ENCODE data around the gene PCDHA10.
"Not testable (repeated sequence)": the region's sequence is repeated elsewhere in the genome, so short reads cannot be mapped to it uniquely, and the experiment has no call there.

PCDHA10 gene

DNA sequence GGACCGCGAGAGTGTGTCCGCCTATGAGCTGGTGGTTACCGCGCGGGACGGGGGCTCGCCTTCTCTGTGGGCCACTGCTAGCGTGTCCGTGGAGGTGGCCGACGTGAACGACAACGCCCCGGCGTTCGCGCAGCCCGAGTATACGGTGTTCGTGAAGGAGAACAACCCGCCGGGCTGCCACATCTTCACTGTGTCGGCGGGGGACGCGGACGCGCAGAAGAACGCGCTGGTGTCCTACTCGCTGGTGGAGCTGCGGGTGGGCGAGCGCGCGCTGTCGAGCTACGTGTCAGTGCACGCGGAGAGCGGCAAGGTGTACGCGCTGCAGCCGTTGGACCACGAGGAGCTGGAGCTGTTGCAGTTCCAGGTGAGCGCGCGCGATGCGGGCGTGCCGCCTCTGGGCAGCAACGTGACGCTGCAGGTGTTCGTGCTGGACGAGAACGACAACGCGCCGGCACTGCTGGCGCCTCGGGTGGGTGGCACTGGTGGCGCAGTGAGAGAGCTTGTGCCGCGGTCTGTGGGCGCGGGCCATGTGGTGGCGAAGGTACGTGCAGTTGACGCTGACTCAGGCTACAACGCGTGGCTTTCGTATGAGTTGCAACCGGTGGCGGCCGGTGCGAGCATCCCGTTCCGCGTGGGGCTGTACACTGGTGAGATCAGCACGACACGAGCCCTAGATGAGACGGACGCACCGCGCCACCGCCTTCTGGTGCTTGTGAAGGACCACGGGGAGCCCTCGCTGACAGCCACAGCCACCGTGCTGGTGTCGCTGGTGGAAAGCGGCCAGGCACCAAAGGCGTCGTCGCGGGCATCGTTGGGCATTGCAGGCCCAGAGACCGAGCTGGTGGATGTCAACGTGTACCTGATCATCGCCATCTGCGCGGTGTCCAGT lies 19.8 kb upstream of the PCDHA10 start:
- no peak overlapping the region for H3K4me3 ChIP-seq (ENCODE audit: low read depth, low read length)
- no peak for DNase-seq (ENCODE audit: low read depth)

GRCh38 chr5:140840978-140841962 lies 14.4 kb upstream of the PCDHA10 start, which contains the start of gene PCDHA8:
Gene PCDHA8, plus strand, starts transcription at chr5:140841187. Its CDS starts 135 bp downstream, at chr5:140841322.
- no peak within 1 kb of the TSS for H3K4me3 ChIP-seq (ENCODE audit: low read depth, low read length)
- no peak for DNase-seq (ENCODE audit: low read depth)

GRCh38 chr5:140842798-140843733 lies 12.6 kb upstream of the PCDHA10 start:
- DNase-seq (ENCODE audit: low read depth), result no peak

DNA sequence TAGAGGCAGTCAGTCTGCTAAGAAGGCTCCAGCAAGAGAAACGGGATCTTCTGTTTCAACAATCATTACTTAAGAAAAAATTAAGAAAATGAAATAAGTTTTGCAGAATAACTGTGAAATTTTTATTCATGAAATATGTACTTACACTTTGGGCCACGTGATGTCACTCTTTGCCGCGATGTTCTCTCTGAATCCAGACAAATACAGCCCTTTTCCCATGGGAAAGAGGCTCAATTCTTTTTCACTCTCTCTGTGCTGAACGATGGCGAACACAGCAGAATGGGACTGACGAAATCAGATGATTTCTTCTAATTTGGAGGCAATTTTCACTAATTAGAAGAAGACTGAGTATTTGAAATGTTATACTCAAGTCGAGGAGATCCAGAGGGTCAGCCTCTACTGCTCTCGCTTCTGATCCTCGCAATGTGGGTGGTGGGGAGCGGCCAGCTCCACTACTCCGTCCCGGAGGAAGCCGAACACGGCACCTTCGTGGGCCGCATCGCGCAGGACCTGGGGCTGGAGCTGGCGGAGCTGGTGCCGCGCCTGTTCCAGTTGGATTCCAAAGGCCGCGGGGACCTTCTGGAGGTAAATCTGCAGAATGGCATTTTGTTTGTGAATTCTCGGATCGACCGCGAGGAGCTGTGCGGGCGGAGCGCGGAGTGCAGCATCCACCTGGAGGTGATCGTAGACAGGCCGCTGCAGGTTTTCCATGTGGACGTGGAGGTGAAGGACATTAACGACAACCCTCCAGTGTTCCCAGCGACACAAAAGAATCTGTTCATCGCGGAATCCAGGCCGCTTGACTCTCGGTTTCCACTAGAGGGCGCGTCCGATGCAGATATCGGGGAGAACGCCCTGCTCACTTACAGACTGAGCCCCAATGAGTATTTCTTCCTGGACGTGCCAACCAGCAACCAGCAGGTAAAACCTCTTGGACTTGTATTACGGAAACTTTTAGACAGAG lies 7.3 kb upstream of the PCDHA10 start, which contains the start of gene PCDHA9:
Gene PCDHA9, plus strand, starts transcription at position 244 of the 964 bp plus-strand sequence. Its CDS starts 114 bp downstream, at position 358.
- not testable (repeated sequence) for H3K4me3 ChIP-seq (ENCODE audit: low read depth, low read length); DNase-seq (ENCODE audit: low read depth)

More at GRCh38 chr5:140842798-140843733, 12.6 kb upstream of the PCDHA10 start:
- H3K4me3 ChIP-seq (ENCODE audit: low read depth, low read length), result no peak overlapping the region

DNA sequence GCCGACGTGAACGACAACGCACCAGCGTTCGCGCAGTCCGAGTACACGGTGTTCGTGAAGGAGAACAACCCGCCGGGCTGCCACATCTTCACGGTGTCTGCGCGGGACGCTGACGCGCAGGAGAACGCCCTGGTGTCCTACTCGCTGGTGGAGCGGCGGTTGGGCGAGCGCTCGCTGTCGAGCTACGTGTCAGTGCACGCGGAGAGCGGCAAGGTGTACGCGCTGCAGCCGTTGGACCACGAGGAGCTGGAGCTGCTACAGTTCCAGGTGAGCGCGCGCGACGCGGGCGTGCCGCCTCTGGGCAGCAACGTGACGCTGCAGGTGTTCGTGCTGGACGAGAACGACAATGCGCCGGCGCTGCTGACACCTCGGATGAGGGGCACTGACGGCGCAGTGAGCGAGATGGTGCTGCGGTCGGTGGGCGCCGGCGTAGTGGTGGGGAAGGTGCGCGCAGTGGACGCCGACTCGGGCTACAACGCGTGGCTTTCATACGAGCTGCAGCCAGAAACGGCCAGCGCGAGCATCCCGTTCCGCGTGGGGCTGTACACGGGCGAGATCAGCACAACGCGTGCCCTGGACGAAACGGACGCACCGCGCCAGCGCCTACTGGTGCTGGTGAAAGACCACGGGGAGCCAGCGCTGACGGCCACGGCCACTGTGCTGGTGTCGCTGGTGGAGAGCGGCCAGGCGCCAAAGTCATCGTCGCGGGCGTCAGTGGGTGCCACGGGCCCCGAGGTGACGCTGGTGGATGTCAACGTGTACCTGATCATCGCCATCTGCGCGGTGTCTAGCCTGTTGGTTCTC lies 5.7 kb upstream of the PCDHA10 start:
- DNase-seq (ENCODE audit: low read depth); H3K4me3 ChIP-seq (ENCODE audit: low read depth, low read length): not testable (repeated sequence)

DNA sequence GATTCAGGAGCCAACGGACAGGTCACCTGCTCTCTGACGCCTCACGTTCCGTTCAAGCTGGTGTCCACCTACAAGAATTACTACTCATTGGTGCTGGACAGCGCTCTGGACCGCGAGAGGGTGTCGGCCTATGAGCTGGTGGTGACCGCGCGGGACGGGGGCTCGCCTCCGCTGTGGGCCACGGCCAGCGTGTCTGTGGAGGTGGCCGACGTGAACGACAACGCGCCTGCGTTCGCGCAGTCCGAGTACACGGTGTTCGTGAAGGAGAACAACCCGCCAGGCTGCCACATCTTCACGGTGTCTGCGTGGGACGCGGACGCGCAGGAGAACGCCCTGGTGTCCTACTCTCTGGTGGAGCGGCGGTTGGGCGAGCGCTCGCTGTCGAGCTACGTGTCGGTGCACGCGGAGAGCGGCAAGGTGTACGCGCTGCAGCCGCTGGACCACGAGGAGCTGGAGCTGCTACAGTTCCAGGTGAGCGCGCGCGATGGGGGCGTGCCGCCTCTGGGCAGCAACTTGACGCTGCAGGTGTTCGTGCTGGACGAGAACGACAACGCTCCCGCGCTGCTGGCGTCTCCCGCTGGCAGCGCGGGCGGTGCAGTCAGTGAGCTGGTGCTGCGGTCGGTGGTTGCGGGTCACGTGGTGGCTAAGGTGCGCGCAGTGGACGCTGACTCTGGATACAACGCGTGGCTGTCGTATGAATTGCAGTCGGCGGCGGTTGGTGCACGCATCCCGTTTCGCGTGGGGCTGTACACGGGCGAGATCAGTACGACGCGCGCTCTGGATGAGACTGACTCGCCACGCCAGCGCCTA lies 1.7 kb downstream of the PCDHA10 start:
- no peak for DNase-seq (ENCODE audit: low read depth)
- no peak overlapping the region for H3K4me3 ChIP-seq (ENCODE audit: low read depth, low read length)

GRCh38 chr5:140857987-140858240 lies 2.2 kb downstream of the PCDHA10 start:
- no peak for DNase-seq (ENCODE audit: low read depth)
- no peak overlapping the region for H3K4me3 ChIP-seq (ENCODE audit: low read depth, low read length)

DNA sequence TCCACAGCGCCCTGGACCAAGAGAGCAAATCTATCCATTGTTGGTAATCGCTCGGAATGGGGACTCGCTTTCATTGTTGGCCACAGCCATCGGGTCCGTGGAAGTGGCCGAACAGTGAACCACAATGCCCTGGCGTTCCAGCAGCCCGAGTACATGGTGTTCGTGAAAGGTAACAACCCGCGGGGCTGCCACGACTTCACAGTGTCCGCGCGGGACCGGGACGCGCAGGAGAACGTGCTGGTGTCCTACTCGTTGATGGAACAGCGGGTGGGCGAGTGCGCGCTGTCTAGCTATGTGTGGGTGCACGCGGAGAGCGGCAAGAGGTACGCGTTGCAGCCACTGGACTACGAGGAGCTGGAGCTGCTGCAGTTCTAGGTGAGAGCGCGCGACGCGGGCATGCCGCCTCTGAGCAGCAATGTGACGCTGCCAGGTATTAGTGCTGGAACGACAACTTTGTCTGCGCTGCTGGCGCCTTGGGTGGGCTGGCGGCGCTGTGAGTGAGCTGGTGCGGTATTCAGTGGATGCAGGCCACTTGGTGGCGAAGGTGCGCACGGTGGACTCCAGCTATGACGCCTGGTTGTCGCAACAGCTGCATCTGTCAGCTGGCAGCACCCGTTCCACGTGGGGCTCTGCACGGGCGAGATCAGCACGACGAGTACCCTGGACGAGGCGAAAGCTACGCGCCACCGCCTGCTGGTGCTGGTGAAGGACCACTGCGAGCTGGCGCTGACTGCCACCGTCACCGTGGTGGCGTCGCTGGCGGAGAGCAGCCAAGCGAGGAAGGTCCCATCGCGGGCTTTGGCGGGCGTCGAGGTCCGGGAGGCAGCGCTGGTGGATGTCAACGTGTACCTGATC lies 7.0 kb downstream of the PCDHA10 start:
- DNase-seq (ENCODE audit: low read depth), result no peak
- no peak overlapping the region for H3K4me3 ChIP-seq (ENCODE audit: low read depth, low read length)

DNA sequence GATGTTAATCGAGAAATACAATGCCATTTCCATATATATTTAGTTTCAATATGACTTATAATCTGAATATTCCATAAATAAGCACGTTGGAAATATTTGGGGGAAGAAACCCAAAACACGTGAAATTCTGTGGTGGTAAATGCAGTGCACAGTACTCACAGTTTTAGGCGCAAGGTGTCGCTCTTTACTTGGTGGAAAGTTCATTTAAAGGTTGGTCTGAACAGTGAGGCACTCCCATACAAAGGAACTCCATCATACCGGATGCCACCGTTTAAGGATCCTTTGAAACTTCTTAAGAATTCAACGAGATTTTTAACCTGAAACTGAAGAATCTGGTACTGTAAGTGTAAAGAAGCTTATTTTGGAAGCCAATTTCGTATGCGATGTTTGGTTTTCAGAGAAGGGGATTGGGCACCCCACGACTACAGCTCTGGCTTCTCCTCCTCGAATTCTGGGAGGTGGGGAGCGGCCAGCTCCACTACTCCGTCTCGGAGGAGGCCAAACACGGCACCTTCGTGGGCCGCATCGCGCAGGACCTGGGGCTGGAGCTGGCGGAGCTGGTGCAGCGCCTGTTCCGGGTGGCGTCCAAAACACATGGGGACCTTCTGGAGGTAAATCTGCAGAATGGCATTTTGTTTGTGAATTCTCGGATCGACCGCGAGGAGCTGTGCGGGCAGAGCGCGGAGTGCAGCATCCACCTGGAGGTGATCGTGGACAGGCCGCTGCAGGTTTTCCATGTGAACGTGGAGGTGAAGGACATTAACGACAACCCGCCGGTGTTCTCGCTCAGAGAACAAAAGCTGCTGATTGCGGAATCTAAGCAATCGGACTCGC lies 13.2 kb downstream of the PCDHA10 start, which contains the start of gene PCDHA11:
Gene PCDHA11, plus strand, starts transcription at position 237 of the 834 bp plus-strand sequence. Its CDS starts 147 bp downstream, at position 384.
- no peak for DNase-seq (ENCODE audit: low read depth)
- H3K4me3 ChIP-seq (ENCODE audit: low read depth, low read length), result no peak within 1 kb of the TSS

DNA sequence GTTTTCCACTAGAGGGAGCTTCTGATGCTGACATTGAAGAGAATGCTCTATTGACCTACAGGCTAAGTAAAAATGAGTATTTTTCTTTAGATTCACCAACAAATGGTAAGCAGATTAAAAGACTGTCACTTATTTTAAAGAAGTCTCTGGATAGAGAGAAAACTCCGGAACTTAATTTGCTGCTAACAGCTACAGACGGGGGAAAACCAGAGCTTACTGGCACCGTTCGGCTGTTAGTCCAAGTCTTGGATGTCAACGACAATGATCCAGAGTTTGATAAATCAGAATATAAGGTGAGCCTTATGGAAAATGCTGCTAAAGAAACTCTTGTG lies 13.8 kb downstream of the PCDHA10 start:
- H3K4me3 ChIP-seq (ENCODE audit: low read depth, low read length), result no peak overlapping the region

DNA sequence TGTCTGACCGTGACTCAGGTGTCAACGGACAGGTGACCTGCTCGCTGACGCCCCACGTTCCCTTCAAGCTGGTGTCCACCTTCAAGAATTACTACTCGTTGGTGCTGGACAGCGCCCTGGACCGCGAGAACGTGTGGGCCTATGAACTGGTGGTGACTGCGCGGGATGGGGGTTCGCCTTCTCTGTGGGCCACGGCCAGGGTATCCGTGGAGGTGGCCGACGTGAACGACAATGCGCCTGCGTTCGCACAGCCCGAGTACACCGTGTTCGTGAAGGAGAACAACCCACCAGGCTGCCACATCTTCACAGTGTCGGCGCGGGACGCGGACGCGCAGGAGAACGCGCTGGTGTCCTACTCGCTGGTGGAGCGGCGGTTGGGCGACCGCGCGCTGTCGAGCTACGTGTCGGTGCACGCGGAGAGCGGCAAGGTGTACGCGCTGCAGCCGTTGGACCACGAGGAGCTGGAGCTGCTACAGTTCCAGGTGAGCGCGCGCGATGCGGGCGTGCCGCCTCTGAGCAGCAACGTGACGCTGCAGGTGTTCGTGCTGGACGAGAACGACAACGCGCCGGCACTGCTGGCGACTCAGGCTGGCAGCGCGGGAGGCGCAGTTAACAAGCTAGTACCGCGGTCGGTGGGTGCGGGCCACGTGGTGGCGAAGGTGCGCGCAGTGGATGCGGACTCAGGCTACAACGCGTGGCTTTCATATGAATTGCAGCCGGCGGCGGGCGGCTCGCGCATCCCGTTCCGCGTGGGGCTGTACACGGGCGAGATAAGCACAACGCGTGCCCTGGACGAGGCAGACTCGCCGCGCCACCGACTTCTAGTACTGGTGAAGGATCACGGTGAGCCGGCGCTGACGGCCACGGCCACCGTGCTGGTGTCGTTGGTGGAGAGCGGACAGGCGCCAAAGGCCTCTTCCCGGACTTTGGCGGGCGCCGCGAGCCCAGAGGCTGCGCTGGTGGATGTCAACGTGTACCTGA lies 14.8 kb downstream of the PCDHA10 start:
- no peak overlapping the region for H3K4me3 ChIP-seq (ENCODE audit: low read depth, low read length)
- DNase-seq (ENCODE audit: low read depth), result no peak

More for the DNA sequence above, 13.8 kb downstream of the PCDHA10 start:
- no peak for DNase-seq (ENCODE audit: low read depth)

- H3K4me3 ChIP-seq (ENCODE audit: low read depth, low read length), result no peak within 1 kb of the TSS
- no peak for DNase-seq (ENCODE audit: low read depth)
Measured at GRCh38 chr5:140875085-140876065, 19.7 kb downstream of the PCDHA10 start, which contains the start of gene PCDHA12. Gene PCDHA12, plus strand, starts transcription at chr5:140875308. Its CDS starts 165 bp downstream, at chr5:140875473.

All from skeletal muscle cell (primary cell).